IPS-20b (cell line): ENCODE results near the gene UQCR11.

Experiments used
- H3K27ac ChIP-seq: one replicate; pipeline ENCODE4 v1.5.1; 2013; ENCODE audit warnings: low read length
- H3K27me3 ChIP-seq: 2 replicates; pipeline ENCODE4 v1.6.1; 2013; ENCODE audit warnings: mild to moderate bottlenecking, low read length, inconsistent platforms; ENCODE audit not compliant: insufficient read depth
- H3K36me3 ChIP-seq: 2 replicates; pipeline ENCODE4 v1.6.1; 2013; ENCODE audit warnings: low read depth, mild to moderate bottlenecking, inconsistent platforms, low read length, moderate library complexity; ENCODE audit not compliant: insufficient read depth
- H3K4me1 ChIP-seq: 2 replicates; pipeline ENCODE4 v1.6.1; 2013; ENCODE audit warnings: mild to moderate bottlenecking, control low read depth, inconsistent platforms, low read length, moderate library complexity; ENCODE audit not compliant: insufficient read depth
- H3K4me3 ChIP-seq: 2 replicates; pipeline ENCODE4 v1.5.1; 2013; ENCODE audit warnings: mild to moderate bottlenecking, low read length, inconsistent platforms
- H3K9ac ChIP-seq: 2 replicates; pipeline ENCODE4 v1.6.1; 2013; ENCODE audit warnings: low read depth, mild to moderate bottlenecking, inconsistent platforms, low read length, moderate library complexity
- H3K9me3 ChIP-seq: 2 replicates; pipeline ENCODE4 v1.6.1; 2013; ENCODE audit warnings: mild to moderate bottlenecking, low read depth, low read length, inconsistent platforms; ENCODE audit not compliant: insufficient read depth

UQCR11 gene

DNA sequence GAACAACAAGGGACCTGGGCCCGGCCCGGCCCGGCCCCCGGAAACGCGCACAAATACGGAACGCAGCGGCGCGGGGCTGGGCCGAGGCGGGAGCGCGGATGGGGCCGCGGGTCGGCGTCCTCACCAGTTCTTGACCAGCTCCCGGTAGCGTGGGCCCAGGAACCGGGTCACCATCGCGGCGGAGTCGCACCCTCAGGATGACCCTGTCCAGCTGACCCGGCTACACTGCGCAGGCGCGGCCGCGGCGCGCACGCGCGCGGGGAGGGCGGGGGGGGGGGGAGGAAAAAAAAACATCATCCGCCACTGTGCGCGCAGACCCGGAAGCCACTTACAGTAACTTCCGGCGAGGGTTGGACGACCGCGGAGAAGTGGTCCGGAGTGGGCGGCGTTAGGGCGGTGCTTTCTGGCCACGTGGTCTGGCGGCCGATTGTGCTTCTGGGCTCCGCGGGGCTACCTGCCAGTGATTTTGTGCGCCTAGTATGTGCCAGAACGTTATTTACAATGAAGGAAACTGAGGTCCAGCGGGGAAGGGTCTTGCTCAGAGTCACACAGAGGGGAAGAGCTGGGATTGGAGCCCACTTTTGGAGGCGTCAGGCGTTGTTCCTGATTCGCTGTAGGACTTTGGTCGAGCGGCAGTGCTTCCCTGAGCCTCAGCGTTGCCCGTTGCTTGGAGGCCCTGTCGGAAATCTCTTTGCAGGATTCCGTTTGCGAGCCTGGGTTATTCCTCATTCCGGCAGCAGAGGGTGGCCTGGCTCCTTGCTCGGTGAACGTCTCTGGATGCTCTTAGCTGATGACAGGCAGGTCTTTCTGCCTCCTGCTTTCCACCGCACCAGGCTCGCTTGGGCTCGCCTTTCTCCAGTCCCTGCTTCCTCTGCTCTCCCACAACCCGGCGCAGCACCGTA is at the start of gene UQCR11:
Gene UQCR11 (minus strand): TSS at position 227 of the 902 bp plus-strand sequence. CDS start 53 bp downstream, at position 174.
- Histone ChIP-seq H3K27me3 (no peaks in the 10 kb centered on the region), H3K4me1 (no peaks in the 10 kb centered on the region), H3K4me3 (peak within 1 kb of the TSS; percentile 87), H3K36me3 (peaks cover 9% of the 10 kb centered on the region), H3K9me3 (no peaks in the 10 kb centered on the region), H3K9ac (peak within 1 kb of the TSS; percentile 90), H3K27ac (peak within 1 kb of the TSS; percentile 52)

DNA sequence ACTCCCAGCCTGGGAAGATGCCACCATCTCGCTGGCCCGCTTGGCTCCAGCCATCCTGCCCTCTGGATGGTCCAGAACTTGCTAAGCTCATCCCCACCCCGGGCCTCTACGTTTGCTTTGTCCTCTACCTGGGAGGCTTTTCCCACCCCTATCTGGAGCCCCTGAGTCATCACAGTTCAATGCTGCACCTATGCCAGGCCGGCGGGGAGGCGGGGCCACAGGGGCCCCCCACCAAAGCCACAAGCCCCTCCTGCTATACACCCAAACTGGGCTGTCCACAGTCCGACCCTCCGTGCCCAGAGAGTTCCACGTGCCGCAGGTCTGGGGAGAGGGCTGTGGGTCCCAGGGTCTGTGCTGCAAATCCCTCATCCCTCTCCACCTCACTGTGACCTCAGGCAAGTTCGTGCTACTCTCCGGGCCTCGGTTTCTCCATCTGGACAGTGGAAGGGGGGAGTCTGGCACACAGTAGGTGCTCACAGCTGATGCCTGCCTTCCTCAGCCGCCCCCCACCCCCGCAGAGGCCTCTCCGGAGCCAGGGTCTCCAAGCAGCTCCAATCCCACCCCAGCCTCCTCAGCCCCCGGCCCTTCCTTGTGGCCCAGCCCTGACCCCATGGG is 49.0 kb upstream of the UQCR11 start:
- no peaks in the 10 kb centered on the region for H3K9me3 ChIP-seq
- H3K36me3 ChIP-seq, result peaks cover 10% of the 10 kb centered on the region
- H3K4me3 ChIP-seq, result no peak overlapping the region
- peaks cover 3% of the 10 kb centered on the region; the same call in 1 of the 2 replicates for H3K4me1 ChIP-seq
- no peak overlapping the region for H3K9ac ChIP-seq
- no peak overlapping the region for H3K27ac ChIP-seq
- H3K27me3 ChIP-seq, result no peaks in the 10 kb centered on the region; the same call in 1 of the 2 replicates

DNA sequence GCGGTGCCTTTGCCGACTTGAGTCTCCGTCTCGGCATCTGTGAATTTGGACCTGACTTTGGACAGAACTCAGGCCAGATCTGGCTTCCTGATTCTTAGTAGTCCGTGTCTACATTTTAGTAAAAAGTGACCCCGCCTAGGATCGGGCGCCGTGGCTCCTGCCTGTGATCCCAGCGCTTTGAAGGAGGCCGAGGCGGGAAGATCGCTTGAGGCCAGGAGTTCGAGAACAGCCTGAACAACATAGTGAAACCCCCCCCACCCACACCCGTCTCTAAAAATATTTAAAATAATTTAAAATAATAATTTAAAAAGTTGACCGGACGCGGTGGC is 48.0 kb upstream of the UQCR11 start:
- Histone ChIP-seq H3K4me1 (peaks cover 3% of the 10 kb centered on the region; the same call in 1 of the 2 replicates), H3K9me3 (no peaks in the 10 kb centered on the region), H3K36me3 (peaks cover 21% of the 10 kb centered on the region), H3K27ac (no peak overlapping the region), H3K4me3 (peak overlapping the region; percentile 77), H3K9ac (peak overlapping the region; percentile 96), H3K27me3 (no peaks in the 10 kb centered on the region; the same call in 1 of the 2 replicates)

GRCh38 chr19:1652471-1653299 is 47.4 kb upstream of the UQCR11 start, which contains the start of gene TCF3:
Gene TCF3 (minus strand): TSS chr19:1652615. CDS start chr19:1650248, 2,367 bp downstream.
- Histone ChIP-seq H3K4me1 (peaks cover 3% of the 10 kb centered on the region; the same call in 1 of the 2 replicates), H3K9ac (peak within 1 kb of the TSS; percentile 96), H3K27me3 (no peaks in the 10 kb centered on the region; the same call in 1 of the 2 replicates), H3K36me3 (peaks cover 26% of the 10 kb centered on the region), H3K27ac (peak within 1 kb of the TSS; percentile 88), H3K9me3 (no peaks in the 10 kb centered on the region), H3K4me3 (peak within 1 kb of the TSS; percentile 77)

GRCh38 chr19:1651568-1652291 is 46.5 kb upstream of the UQCR11 start:
- Histone ChIP-seq H3K4me3 (peak overlapping the region; percentile 77), H3K27ac (peak overlapping the region; percentile 69), H3K9me3 (no peaks in the 10 kb centered on the region), H3K4me1 (peaks cover 3% of the 10 kb centered on the region; the same call in 1 of the 2 replicates), H3K27me3 (no peaks in the 10 kb centered on the region), H3K36me3 (peaks cover 36% of the 10 kb centered on the region), H3K9ac (peak overlapping the region; percentile 89)

DNA sequence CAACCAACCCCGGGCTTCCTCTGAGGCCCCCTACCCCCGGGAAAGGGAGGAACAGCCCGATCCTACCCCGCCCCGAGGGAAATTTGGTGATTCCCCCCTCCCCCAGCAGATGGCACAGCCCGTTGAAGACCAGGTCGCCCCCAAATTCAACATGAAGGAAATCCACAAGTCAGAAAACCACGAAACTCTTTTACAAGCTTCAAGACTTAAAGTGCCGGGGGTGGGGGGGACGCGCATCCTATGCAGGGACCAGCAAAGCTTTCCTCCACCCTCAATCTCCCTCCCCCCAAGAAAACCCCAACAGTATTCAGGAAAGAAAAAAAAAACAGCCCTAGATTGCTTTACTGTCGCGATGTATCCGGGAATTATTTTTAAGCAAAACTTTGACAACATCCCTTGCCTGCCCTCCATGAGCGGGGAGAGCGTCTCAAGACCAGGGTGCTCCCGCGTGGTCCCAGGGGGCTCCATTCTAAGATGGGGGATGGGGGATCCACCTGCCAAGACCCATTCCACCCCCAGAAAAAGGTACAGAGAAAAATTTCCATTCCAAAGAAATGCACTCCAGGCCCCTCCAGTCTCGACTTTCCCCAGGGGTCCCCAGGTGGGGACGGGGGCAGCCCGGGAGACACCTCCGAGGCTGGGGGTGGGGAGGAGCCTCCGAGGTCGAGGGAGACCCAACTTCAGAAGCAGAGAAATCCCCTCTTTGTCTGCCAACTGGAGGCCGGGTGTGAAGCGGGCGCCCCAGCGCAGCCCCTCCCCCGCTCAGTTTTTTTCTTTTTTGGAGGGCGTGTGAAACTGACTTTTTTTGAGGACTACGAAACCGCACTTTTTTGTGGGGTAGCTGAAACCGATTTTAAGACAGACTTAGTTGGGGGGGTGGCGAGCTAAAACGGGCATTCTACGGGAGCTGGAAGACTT is 45.6 kb upstream of the UQCR11 start:
- Histone ChIP-seq H3K27ac (peak overlapping the region; percentile 69), H3K4me1 (peaks cover 3% of the 10 kb centered on the region; the same call in 1 of the 2 replicates), H3K9ac (peak overlapping the region; percentile 89), H3K27me3 (no peaks in the 10 kb centered on the region), H3K9me3 (no peaks in the 10 kb centered on the region), H3K4me3 (peak overlapping the region; percentile 77), H3K36me3 (peaks cover 44% of the 10 kb centered on the region)

- H3K4me3 ChIP-seq, result peak overlapping the region; percentile 77; the same call in 1 of the 2 replicates
- peak overlapping the region; percentile 64 for H3K27ac ChIP-seq
- H3K4me1 ChIP-seq, result peaks cover 3% of the 10 kb centered on the region; the same call in 1 of the 2 replicates
- no peaks in the 10 kb centered on the region for H3K27me3 ChIP-seq
- peak overlapping the region; percentile 89; the same call in 1 of the 2 replicates for H3K9ac ChIP-seq
- H3K36me3 ChIP-seq, result peaks cover 53% of the 10 kb centered on the region
- no peaks in the 10 kb centered on the region for H3K9me3 ChIP-seq
These were observed 44.7 kb upstream of the UQCR11 start for GRCh38 chr19:1649706-1650649.

GRCh38 chr19:1648920-1649541 is 43.8 kb upstream of the UQCR11 start:
- Histone ChIP-seq H3K27ac (no peak overlapping the region), H3K36me3 (peaks cover 63% of the 10 kb centered on the region), H3K9ac (no peak overlapping the region), H3K4me1 (peaks cover 3% of the 10 kb centered on the region; the same call in 1 of the 2 replicates), H3K9me3 (no peaks in the 10 kb centered on the region), H3K27me3 (no peaks in the 10 kb centered on the region), H3K4me3 (no peak overlapping the region)

- Histone ChIP-seq H3K9ac (no peak overlapping the region), H3K4me3 (no peak overlapping the region), H3K27ac (no peak overlapping the region), H3K36me3 (peaks cover 69% of the 10 kb centered on the region), H3K9me3 (no peaks in the 10 kb centered on the region), H3K27me3 (no peaks in the 10 kb centered on the region), H3K4me1 (peaks cover 3% of the 10 kb centered on the region; the same call in 1 of the 2 replicates)
These were observed 43.2 kb upstream of the UQCR11 start for GRCh38 chr19:1648459-1648849.
